Ovary (tissue), 3 donors: ENCODE measurements around the gene CRIM1.

ENCODE experiments used
- CTCF ChIP-seq, 3 donors: fragments of 450-650 bp in 2 of 3; fragments of 200-600 bp in 1 of 3; IDR thresholded peaks; one replicate each; pipeline versions ENCODE4 v1.5.1 to v1.8.0; 2016 to 2022; ENCODE audit warnings: antibody characterized with exemption in 3 of 3, mild to moderate bottlenecking in 1 of 3
- EP300 ChIP-seq: sonication (generic); formaldehyde crosslinking; IDR thresholded peaks from one replicate; pipeline ENCODE4 v1.6.1; 2017; ENCODE audit warnings: antibody characterized with exemption
- POLR2A ChIP-seq: fragments of 450-650 bp; IDR thresholded peaks from one replicate; pipeline ENCODE4 v1.6.1; 2017; ENCODE audit warnings: antibody characterized with exemption, mild to moderate bottlenecking, moderate library complexity
- donor health status: DM: no; HTN: no; CAD: no.

- TF ChIP-seq EP300 (no peak), CTCF (IDR thresholded peaks at IDR 0.05) (no peak), POLR2A (no peak)
Observed at GRCh38 chr2:36348721-36349120, 6.9 kb upstream of the CRIM1 start.
